Measurements from ENCODE around the gene KRTAP4-16. TPM values are rescaled to one million over a fixed set of nuclear protein-coding genes. Genes with fewer than 3 reads are reported as not detected.
"Not testable (repeated sequence)": the region's sequence is repeated elsewhere in the genome, so short reads cannot be mapped to it uniquely, and the experiment has no call there.

The KRTAP4-16 gene
- total RNA-seq, 6 experiments from 2014 or later, result not detected

- no peaks in the 10 kb centered on the region for H3K27me3 Mint-ChIP-seq (ENCODE audit: insufficient read depth)
- TF ChIP-seq CTCF (IDR thresholded peaks at IDR 0.05), result no peak
Observed at GRCh38 chr17:41147531-41148204, 45.7 kb upstream of the KRTAP4-16 start.

GRCh38 chr17:41145261-41145660 lies 43.3 kb upstream of the KRTAP4-16 start:
- Mint-ChIP-seq H3K4me3 (no peak overlapping the region), H3K36me3 (ENCODE audit: low read depth) (peaks cover 25% of the 10 kb centered on the region), H3K4me1 (ENCODE audit: low read depth) (peaks cover 23% of the 10 kb centered on the region), H3K9me3 (peaks cover 30% of the 10 kb centered on the region), H3K27me3 (ENCODE audit: insufficient read depth) (no peaks in the 10 kb centered on the region), H3K27ac (no peak overlapping the region)
- DNase-seq, result no peak
- TF ChIP-seq CTCF (IDR thresholded peaks at IDR 0.05), result no peak

More at GRCh38 chr17:41147531-41148204, 45.7 kb upstream of the KRTAP4-16 start:
- no peak overlapping the region for H3K27ac Mint-ChIP-seq
- peaks cover 16% of the 10 kb centered on the region for H3K9me3 Mint-ChIP-seq
- peaks cover 7% of the 10 kb centered on the region for H3K4me1 Mint-ChIP-seq (ENCODE audit: low read depth)
- peaks cover 15% of the 10 kb centered on the region for H3K36me3 Mint-ChIP-seq (ENCODE audit: low read depth)
- no peak for DNase-seq
- no peak overlapping the region for H3K4me3 Mint-ChIP-seq

GRCh38 chr17:41144846-41145245 lies 42.8 kb upstream of the KRTAP4-16 start:
- Mint-ChIP-seq H3K27me3 (ENCODE audit: insufficient read depth) (no peaks in the 10 kb centered on the region), H3K4me1 (ENCODE audit: low read depth) (peaks cover 24% of the 10 kb centered on the region), H3K9me3 (peaks cover 31% of the 10 kb centered on the region), H3K36me3 (ENCODE audit: low read depth) (peaks cover 25% of the 10 kb centered on the region), H3K4me3 (no peak overlapping the region), H3K27ac (no peak overlapping the region)
- DNase-seq, result no peak
- no peak for TF ChIP-seq CTCF (IDR thresholded peaks at IDR 0.05)

- no peak overlapping the region; the same call in 1 of the 2 replicates for H3K4me3 Mint-ChIP-seq
- no peaks in the 10 kb centered on the region for H3K27me3 Mint-ChIP-seq (ENCODE audit: insufficient read depth)
- H3K27ac Mint-ChIP-seq, result peak overlapping the region; percentile 84
- H3K4me1 Mint-ChIP-seq (ENCODE audit: low read depth), result peaks cover 23% of the 10 kb centered on the region
- H3K9me3 Mint-ChIP-seq, result peaks cover 50% of the 10 kb centered on the region
- DNase-seq, result no peak
- no peak for TF ChIP-seq CTCF (IDR thresholded peaks at IDR 0.05)
- H3K36me3 Mint-ChIP-seq (ENCODE audit: low read depth), result peaks cover 52% of the 10 kb centered on the region
Observed at GRCh38 chr17:41141361-41141760, 39.4 kb upstream of the KRTAP4-16 start.

- no peak for TF ChIP-seq CTCF (IDR thresholded peaks at IDR 0.05)
- Mint-ChIP-seq H3K9me3 (peaks cover 50% of the 10 kb centered on the region), H3K27ac (peak within 1 kb of the TSS; percentile 84), H3K36me3 (ENCODE audit: low read depth) (peaks cover 52% of the 10 kb centered on the region), H3K27me3 (ENCODE audit: insufficient read depth) (no peaks in the 10 kb centered on the region), H3K4me1 (ENCODE audit: low read depth) (peaks cover 23% of the 10 kb centered on the region), H3K4me3 (peak within 1 kb of the TSS; percentile 16; the same call in 1 of the 2 replicates)
- peak; percentile 88 for DNase-seq
Observed at GRCh38 chr17:41140360-41141131, 38.5 kb upstream of the KRTAP4-16 start, which contains the start of gene KRTAP4-6. KRTAP4-6 (minus strand) TSS chr17:41140544; CDS start chr17:41140487, 57 bp downstream.

GRCh38 chr17:41139865-41140264 lies 37.9 kb upstream of the KRTAP4-16 start:
- not testable (repeated sequence) for DNase-seq; H3K27me3 Mint-ChIP-seq (ENCODE audit: insufficient read depth); H3K4me3 Mint-ChIP-seq
- H3K9me3 Mint-ChIP-seq, result peaks cover 50% of the 10 kb centered on the region
- peaks cover 24% of the 10 kb centered on the region for H3K4me1 Mint-ChIP-seq (ENCODE audit: low read depth)
- peaks cover 52% of the 10 kb centered on the region for H3K36me3 Mint-ChIP-seq (ENCODE audit: low read depth)
- peak overlapping the region; percentile 66 for H3K27ac Mint-ChIP-seq
